CD4-positive, alpha-beta T cell treated with Interleukin-1 beta for 1 hour (primary cell): Measurements from ENCODE around the gene SMARCA4.

ENCODE experiments used
- DNase-seq, 2 donors: peaks; one replicate each; pipeline ENCODE4 v3.0.0-alpha.2; 2020 to 2022

SMARCA4 gene

DNA sequence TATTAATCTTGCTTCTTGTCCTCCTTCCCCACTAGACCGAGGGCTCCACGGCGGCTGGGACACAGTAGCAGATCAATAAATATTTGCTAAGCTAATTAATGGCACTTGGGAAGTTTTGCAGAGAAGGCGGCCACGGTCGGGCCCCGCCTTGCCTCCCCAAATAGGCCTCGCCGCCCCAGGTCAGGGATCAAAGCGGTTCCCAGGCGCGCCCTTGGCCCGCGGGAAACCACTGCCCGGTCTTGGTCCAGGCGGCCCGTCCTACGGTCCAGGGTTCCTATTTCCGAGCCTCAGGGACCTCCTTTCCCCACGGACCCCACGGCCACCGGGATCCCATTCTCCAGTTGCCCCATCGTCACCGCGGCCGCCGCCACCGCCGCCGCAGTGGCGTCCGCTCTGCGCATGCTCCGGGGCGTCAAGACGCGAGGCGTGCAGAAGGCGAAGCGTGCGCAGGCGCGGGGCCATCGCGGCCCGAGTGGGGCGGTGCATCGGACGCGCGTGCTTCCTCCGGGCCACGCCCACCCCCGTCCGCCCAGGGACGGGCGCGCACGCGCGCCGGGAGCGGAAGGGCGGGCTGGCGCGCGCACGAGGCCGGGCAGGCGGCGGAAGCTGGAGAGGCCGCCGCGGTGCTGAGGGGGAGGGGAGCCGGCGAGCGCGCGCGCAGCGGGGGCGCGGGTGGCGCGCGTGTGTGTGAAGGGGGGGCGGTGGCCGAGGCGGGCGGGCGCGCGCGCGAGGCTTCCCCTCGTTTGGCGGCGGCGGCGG is at the start of gene SMARCA4:
SMARCA4 (plus strand) TSS at position 717 of the 759 bp plus-strand sequence. CDS start 23,122 bp downstream, outside the sequence.
- peak; percentile 98 for DNase-seq

- DNase-seq: no peak
Observed at GRCh38 chr19:10911579-10912363, 49.1 kb upstream of the SMARCA4 start.

DNA sequence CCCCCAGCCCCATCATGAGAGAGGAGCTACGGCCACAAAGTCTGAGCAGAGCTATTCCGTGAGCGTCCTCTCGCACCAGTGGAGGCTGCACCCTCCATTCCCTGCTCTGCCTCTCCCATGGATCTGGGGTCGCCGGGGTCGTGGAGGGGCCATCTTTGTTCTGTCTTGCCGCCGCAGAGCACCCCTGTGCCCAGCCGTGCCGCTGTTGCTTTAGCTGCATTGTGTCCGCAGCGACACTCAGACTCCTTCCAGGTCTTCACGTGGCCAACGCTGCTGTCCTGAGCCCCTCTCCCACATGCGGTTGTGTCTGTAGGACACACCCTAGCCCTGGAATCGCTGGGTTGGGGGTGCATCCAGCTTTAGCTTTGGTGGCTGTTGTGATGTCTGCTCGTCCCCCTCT is 48.2 kb upstream of the SMARCA4 start:
- DNase-seq: no peak

DNA sequence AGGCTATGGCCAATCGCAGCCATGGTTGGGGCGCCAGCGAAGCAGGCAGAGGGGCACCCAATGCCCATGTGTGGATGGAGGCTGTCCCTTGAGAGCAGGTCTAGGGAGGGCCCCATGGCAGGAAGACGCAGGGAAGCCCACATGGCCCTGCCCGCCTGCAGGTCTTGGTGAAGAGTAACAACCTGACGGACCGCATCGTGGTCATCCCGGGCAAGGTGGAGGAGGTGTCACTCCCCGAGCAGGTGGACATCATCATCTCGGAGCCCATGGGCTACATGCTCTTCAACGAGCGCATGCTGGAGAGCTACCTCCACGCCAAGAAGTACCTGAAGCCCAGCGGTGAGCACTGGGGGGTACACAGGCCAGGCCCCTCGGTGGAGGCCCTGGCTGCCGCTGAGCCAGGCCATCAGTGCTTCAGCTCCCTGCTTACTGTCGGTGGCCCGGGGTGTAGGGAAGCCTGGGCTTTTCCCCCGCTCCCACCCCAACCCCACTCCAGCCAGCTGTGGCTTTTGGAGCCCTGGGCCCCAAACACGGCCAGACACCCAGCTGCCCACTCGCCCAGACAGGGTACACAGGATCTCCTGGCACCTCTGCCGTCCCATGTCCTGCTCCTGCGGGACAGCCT is 47.0 kb upstream of the SMARCA4 start:
- DNase-seq: no peak

DNA sequence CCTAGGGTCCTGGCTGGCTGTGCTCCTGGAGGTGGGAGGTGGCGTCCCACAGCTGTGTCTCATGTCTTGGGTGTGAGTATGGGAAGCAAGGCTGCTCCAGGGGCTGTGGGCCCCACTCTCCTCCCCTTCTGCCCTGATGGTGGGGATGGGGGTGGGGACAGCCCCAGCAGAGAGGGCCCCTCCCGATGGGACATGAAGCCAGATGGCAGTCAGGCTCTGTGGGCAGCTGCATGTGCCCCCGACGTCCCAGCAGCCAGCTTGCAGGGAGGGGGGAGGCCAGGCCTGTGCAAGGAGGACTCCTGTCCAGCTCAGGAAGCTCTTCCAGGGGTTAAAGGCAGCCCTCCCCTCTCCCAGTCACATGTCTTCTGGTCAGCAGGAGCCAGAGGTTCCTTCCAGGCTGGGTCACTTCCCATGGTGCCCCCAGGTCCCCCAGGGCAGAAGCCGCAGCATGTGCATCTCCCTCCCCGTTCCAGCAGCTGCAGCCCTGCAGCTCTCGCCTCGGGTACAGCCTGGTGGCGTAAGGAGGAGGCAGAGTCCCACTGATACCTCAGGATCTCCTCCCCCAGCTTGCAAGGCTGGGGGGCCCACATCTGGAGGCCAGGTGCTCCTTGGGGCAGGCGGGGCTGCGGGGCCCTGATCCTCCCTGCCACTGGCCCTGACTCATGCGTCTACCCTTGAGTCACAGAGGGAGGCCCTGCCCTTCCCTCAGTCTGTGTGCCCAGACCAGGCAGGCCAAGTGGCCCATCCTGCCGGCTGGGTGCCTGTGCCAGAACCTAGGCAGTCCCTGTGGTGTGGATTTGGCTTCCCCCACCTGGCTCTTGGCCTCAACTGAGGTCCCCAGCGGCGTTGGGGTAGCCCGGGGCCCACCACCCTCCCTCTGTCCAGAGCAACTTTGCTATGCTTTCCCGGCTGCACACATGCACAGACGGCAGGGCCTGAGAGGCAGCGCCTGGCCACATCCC is 45.4 kb upstream of the SMARCA4 start:
- DNase-seq: no peak

GRCh38 chr19:10916602-10917001 is 44.2 kb upstream of the SMARCA4 start:
- no peak for DNase-seq

- no peak for DNase-seq
Observed at GRCh38 chr19:10918359-10918758, 42.5 kb upstream of the SMARCA4 start.

DNA sequence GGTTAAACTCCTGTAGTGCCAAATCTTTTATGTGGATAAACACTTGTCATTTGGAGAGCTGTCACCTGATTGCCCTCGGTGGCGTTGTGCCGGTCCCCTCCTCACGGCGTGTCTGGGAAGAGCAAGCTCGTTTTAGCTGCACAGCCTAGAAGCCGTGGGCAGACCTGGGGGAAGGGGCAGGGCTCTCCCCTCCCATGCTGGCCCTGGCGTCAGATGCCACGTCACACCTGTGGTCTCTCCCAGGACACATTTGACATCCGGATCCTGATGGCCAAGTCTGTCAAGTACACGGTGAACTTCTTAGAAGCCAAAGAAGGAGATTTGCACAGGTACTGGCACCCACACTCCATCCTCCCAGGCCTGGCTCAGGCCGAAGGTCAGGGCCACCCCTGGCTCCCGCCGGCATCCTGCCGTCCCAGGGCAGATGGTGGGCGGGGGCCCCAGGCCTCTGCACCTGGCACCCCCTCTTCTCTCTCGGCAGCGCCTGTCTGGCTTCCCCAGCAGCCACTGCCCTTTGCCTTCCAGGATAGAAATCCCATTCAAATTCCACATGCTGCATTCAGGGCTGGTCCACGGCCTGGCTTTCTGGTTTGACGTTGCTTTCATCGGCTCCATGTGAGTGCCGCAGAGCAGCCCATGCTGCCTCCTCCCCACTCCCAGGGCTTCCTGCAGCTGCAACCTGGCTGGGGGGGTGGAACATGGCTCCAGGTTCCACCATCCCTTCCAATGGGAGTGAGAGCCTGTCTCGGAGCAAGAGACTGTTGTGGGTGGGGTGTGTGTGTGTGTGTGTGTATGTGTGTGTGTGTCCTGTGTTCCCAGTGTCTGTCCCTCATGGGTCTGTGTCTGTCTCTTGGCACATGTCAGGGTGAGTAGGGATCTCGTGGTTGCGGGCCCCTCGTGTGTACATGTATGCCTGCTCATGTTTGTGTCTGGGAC is 41.2 kb upstream of the SMARCA4 start:
- DNase-seq: no peak

DNA sequence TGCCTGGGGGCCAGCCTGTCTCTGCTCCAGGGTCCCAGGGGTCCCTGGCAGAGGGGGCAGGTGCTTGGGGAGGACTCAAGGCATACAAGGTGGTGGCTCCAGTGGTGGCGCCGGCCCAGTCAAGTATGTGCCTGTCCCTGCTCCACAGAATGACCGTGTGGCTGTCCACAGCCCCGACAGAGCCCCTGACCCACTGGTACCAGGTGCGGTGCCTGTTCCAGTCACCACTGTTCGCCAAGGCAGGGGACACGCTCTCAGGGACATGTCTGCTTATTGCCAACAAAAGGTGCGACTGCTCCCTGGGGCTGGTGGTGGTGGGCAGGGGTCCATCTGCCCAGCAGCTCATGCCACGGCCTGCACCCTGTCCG is 40.6 kb upstream of the SMARCA4 start:
- no peak for DNase-seq

- DNase-seq: no peak
Observed at GRCh38 chr19:10920781-10921180, 40.0 kb upstream of the SMARCA4 start.

DNA sequence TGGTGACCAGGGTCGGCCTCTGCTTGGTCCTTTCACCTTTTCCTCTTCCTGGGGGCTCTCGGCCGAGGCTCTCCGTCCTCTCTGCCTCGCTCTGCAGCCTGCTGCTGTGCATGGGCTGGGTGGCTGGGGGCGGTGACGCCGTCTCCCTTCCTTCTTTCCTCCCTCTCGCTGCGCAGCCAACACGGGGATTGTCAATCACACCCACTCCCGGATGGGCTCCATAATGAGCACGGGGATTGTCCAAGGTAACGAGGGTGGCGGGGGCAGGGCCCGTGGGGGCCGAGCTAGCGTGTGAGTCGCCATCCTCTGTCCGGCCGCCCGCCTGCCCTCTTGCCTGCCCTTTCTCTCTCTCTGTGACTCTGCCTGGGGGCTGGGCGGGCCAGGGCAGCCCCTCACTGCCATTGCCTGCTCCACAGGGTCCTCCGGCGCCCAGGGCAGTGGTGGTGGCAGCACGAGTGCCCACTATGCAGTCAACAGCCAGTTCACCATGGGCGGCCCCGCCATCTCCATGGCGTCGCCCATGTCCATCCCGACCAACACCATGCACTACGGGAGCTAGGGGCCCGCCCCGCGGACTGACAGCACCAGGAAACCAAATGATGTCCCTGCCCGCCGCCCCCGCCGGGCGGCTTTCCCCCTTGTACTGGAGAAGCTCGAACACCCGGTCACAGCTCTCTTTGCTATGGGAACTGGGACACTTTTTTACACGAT is 39.5 kb upstream of the SMARCA4 start:
- no peak for DNase-seq

GRCh38 chr19:10921910-10922637 is 38.8 kb upstream of the SMARCA4 start:
- no peak for DNase-seq

DNA sequence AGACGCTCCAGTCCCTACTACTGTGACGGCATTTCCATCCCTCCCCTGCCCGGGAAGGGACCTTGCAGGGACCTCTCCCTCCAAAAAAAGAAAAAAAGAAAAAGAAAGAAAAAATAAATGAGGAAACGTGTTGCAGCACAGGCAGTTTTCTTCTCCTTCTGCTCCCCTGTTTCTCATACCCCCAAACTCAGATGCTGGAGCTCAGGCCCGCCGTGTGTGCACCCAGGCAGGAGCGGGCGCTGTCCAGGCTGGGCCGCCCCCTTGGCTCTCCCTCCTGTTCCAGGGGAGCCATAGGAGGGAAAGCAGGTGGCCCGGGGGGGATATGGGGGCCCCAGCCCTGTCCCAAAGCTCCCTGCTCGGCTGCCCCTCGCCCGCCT is 38.2 kb upstream of the SMARCA4 start:
- DNase-seq: no peak

GRCh38 chr19:10923260-10924112 is 37.3 kb upstream of the SMARCA4 start:
- DNase-seq: no peak

DNA sequence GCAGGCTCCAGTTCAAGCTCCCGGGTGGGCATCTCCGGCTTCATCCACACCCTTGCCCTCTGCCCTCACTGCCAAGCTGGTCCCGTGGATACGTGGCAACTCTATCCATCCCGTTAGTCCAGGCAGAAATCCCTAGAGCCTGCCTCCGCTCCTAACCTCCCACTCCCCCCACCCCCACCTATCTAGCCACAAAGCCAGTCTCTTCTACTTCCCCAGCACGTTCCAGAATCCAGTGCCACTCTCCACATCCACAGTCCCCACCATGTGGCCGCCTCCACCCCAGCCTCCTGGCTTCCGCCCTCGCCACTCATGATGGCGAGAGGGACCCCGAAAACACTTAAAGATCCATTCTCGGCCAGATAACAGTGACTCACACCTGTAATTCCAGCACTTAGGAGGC is 36.2 kb upstream of the SMARCA4 start:
- DNase-seq: no peak

- DNase-seq: peak; percentile 6 to 7
Observed at GRCh38 chr19:10927730-10928562, 32.9 kb upstream of the SMARCA4 start.

DNA sequence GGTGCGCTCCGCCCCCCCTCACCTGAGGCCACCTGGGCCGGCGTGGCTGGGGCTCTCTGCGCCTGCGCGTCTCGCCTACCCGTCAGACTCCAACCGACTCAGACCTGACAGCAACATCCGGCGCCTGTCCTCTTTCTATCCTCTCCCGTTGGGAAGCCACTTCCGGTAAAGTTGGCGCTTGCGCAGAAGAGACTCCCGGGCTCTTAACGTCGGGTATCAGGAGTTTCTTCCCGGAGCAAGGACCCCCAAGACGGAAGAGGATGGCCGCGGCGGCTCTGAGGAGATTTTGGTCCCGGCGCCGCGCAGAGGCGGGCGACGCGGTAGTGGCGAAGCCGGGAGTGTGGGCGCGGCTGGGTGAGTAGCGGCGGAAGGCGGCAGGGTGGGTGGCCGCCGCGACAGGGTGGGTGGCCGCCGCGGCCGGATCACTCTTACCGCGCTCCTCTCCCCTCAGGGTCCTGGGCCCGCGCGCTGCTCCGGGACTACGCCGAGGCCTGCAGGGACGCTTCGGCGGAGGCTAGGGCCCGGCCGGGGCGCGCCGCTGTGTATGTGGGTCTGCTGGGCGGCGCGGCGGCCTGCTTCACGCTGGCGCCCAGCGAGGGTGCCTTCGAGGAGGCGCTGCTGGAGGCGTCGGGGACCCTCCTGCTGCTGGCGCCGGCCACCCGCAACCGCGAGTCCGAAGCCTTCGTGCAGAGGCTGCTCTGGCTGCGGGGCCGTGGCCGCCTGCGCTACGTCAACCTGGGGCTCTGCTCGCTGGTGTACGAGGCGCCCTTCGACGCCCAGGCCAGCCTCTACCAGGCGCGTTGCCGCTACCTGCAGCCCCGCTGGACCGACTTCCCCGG is 32.0 kb upstream of the SMARCA4 start, which contains the start of the genes TIMM29 and YIPF2:
TIMM29 (plus strand) TSS at position 249 of the 839 bp plus-strand sequence; CDS start at position 261, 12 bp downstream.
YIPF2 (minus strand) TSS at position 77 of the 839 bp plus-strand sequence. CDS start 229 bp downstream, outside the sequence.
- peak; percentile 95 to 97 for DNase-seq
